Lung (tissue), 12 donors: ENCODE data around the gene ACP3. TPM values are rescaled to one million over a fixed set of nuclear protein-coding genes. Genes with fewer than 3 reads are reported as not detected.
A peak's percentile ranks its signal among the peaks of the same experiment; 100 is the strongest.
"Not testable (repeated sequence)": the region's sequence is repeated elsewhere in the genome, so short reads cannot be mapped to it uniquely, and the experiment has no call there.

Source experiments
- ATAC-seq: fragments of 200-7000 bp; cut with Tn5 transposase; one replicate; pipeline ENCODE4 v1.9.1; 2020; ENCODE audit warnings: moderate number of reproducible peaks; ENCODE audit not compliant: insufficient read depth, low FRiP score
- DNase-seq, 3 donors: peaks; one replicate each; pipeline ENCODE4 v3.0.0-alpha.2; 2013 to 2017
- H3K27ac ChIP-seq, 2 donors: one replicate each; pipeline ENCODE4 v1.5.1; 2013; ENCODE audit warnings: mild to moderate bottlenecking in 2 of 2, moderate library complexity in 2 of 2, control low read depth in 1 of 2, inconsistent platforms in 1 of 2, low read depth in 1 of 2, low read length in 1 of 2
- H3K27me3 ChIP-seq, 3 donors: one replicate each; pipeline ENCODE4 v1.5.1; 2013; ENCODE audit warnings: low read length in 2 of 3; ENCODE audit not compliant: control insufficient read depth in 3 of 3, insufficient read depth in 3 of 3
- H3K36me3 ChIP-seq, 4 donors: one replicate each; pipeline ENCODE4 v1.5.1; 2013; ENCODE audit warnings: low read length in 4 of 4, mild to moderate bottlenecking in 1 of 4, moderate library complexity in 1 of 4; ENCODE audit not compliant: control insufficient read depth in 4 of 4, insufficient read depth in 4 of 4
- H3K4me1 ChIP-seq, 5 donors: one replicate each; pipeline ENCODE4 v1.5.1; 2013; ENCODE audit warnings: low read length in 5 of 5, mild to moderate bottlenecking in 2 of 5, moderate library complexity in 1 of 5; ENCODE audit not compliant: control insufficient read depth in 5 of 5, insufficient read depth in 5 of 5
- H3K4me3 ChIP-seq: one replicate; pipeline ENCODE4 v1.5.1; 2013; ENCODE audit warnings: mild to moderate bottlenecking, control low read depth, moderate library complexity
- H3K9ac ChIP-seq, 2 donors: one replicate each; pipeline ENCODE4 v1.5.1; 2013; ENCODE audit warnings: low read length in 2 of 2, control low read depth in 1 of 2; ENCODE audit not compliant: insufficient read depth in 1 of 2
- H3K9me3 ChIP-seq, 4 donors: one replicate each; pipeline ENCODE4 v1.5.1; 2013; ENCODE audit warnings: low read length in 3 of 4, mild to moderate bottlenecking in 1 of 4, moderate library complexity in 1 of 4; ENCODE audit not compliant: control insufficient read depth in 4 of 4, insufficient read depth in 3 of 4
- CTCF ChIP-seq: IDR thresholded peaks from 2 replicates; pipeline ENCODE4 v1.5.1; 2012; ENCODE audit warnings: mild to moderate bottlenecking; ENCODE audit errors: control extremely low read depth, extremely low read depth
- WGBS, 2 donors: extraction: QIAGEN DNeasy Blood & Tissue Kit; methylation state at CpG; one replicate each; pipeline ENCODE4 v1.1.7; 2013; 5-methylcytosine and 5-hydroxymethylcytosine counted together
- polyA plus RNA-seq, 2 donors: library from polyadenylated mRNA; stranded (reverse); fragments of 200-250 nt; gene quantifications; one replicate each; pipeline ENCODE4 v1.2.1, GENCODE V29; 2013
- total RNA-seq, 2 donors: library from RNA; depleted of rRNA in 1 of 2; stranded (reverse); fragments of >200 nt in 1 of 2; gene quantifications; one replicate each; pipeline ENCODE4 v1.2.1, GENCODE V29; 2014 to 2021
- donor health status: control.
- donor health status: control.
- donor health status: Bipolar disorder and iron deficiency.
- donor health status: healthy.
- donor health status: DM: yes; HTN: yes; CAD: no.

Gene ACP3
- total and polyA plus RNA-seq, 4 donors = 3.5 to 66.4 (median 14.4) TPM

GRCh38 chr3:132394320-132394719, 77.1 kb downstream of the ACP3 start:
- no peaks in the 10 kb centered on the region for H3K36me3 ChIP-seq
- ATAC-seq (no peak), DNase-seq (peak; percentile 37 to 70 (median 61))
- H3K4me1 ChIP-seq = no peaks in the 10 kb centered on the region
- no peak overlapping the region for H3K4me3 ChIP-seq
- WGBS, 2 donors = 38 to 63% methylated on average over 2 of the region's 2 CpGs
- H3K27me3 ChIP-seq = no peaks in the 10 kb centered on the region
- peaks cover 0 to 4% (median 0%) of the 10 kb centered on the region in 4 donors for H3K9me3 ChIP-seq
- no peak overlapping the region for H3K27ac ChIP-seq
- TF ChIP-seq CTCF = no peak
- H3K9ac ChIP-seq = peak overlapping the region in 1 of 2 donors; percentile 21

- no peak overlapping the region for H3K9ac ChIP-seq
- 77 to 86% methylated on average over 1 of the region's 1 CpG for WGBS, 2 donors
- H3K9me3 ChIP-seq = peaks cover 0 to 4% (median 0%) of the 10 kb centered on the region in 4 donors
- H3K4me3 ChIP-seq = no peak overlapping the region
- DNase-seq (no peak), ATAC-seq (no peak)
- no peaks in the 10 kb centered on the region for H3K36me3 ChIP-seq
- no peaks in the 10 kb centered on the region for H3K27me3 ChIP-seq
- H3K27ac ChIP-seq = no peak overlapping the region
- no peak for TF ChIP-seq CTCF
- no peaks in the 10 kb centered on the region for H3K4me1 ChIP-seq
Measured at GRCh38 chr3:132395126-132395525, 77.9 kb downstream of the ACP3 start.

DNA sequence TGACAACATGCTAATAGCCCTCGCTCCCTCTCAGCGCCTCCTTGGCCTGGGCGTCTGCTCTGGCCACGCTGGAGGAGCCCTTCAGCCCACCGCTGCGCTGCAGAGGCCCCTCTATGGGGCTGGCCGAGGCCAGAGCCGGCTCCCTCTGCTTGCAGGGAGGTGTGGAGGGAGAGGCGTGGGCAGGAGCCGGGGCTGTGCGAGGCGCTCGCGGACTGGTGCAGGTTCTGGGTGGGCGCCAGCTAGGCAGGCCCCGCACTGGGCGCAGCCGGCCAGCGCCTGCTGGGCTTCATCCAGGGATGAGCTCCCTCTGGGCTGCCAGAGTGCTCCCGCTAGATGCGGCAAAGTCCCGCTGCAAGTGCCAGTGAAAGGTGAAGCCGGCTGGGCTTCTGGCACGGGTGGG, 79.0 kb downstream of the ACP3 start:
- Histone ChIP-seq H3K4me3 (no peak overlapping the region), H3K4me1 (no peaks in the 10 kb centered on the region), H3K36me3 (no peaks in the 10 kb centered on the region), H3K9ac (no peak overlapping the region), H3K27ac (no peak overlapping the region), H3K9me3 (peaks cover 0 to 4% (median 0%) of the 10 kb centered on the region in 4 donors), H3K27me3 (no peaks in the 10 kb centered on the region)
- TF ChIP-seq CTCF = no peak
- ATAC-seq = no peak
- 93 to 95% methylated on average over 19 to 24 of the region's 24 CpGs for WGBS, 2 donors
- DNase-seq = no peak

DNA sequence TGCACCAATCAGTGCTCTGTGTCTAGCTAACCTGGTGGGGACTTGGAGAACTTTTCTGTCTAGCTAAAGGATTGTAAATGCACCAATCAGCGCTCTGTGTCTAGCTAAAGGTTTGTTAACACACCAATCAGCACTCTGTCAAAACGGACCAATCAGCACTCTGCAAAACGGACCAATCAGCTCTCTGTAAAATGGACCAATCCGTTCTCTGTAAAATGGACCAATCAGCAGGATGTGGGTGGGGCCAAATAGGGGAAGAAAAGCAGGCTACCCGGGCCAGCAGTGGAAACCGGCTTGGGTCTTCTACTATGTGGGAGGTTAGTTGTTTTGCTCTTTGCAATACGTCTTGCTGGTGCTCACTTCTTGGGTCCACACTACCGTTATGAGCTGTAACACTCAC, 79.6 kb downstream of the ACP3 start:
- H3K36me3 ChIP-seq, H3K27ac ChIP-seq, H3K9ac ChIP-seq, H3K9me3 ChIP-seq, H3K27me3 ChIP-seq, DNase-seq, H3K4me1 ChIP-seq, ATAC-seq, H3K4me3 ChIP-seq: not testable (repeated sequence)
- 81 to 90% methylated on average over 8 of the region's 8 CpGs for WGBS, 2 donors
